Karpas-422 (cell line): ENCODE results near the gene FBRSL1. TPM values are rescaled to one million over a fixed set of nuclear protein-coding genes. Genes with fewer than 3 reads are reported as not detected.

Experiments
- DNase-seq: peaks from one replicate; pipeline ENCODE4 v3.0.0-alpha.2; 2015
- H2AFZ ChIP-seq: fragments of 200-600 bp; sonication (generic); 2 replicates; pipeline ENCODE4 v1.6.1; 2014; ENCODE audit warnings: antibody characterized with exemption, low read length, mixed read lengths
- H3K27ac ChIP-seq: fragments of 200-600 bp; sonication (generic); 2 replicates; pipeline ENCODE4 v1.5.1; 2014; ENCODE audit warnings: mild to moderate bottlenecking, low read length, moderate library complexity
- H3K27me3 ChIP-seq: fragments of 200-600 bp; sonication (generic); 2 replicates; pipeline ENCODE4 v1.6.1; 2014; ENCODE audit warnings: low read length, mixed read lengths
- H3K36me3 ChIP-seq: fragments of 200-600 bp; sonication (generic); 2 replicates; pipeline ENCODE4 v1.6.1; 2014; ENCODE audit warnings: low read length, mixed read lengths; ENCODE audit not compliant: insufficient read depth
- H3K4me1 ChIP-seq: fragments of 200-600 bp; sonication (generic); 2 replicates; pipeline ENCODE4 v1.6.1; 2014; ENCODE audit warnings: mild to moderate bottlenecking, low read length, mixed read lengths
- H3K4me2 ChIP-seq: fragments of 200-600 bp; sonication (generic); 2 replicates; pipeline ENCODE4 v1.6.1; 2014; ENCODE audit warnings: low read length, low read depth, mild to moderate bottlenecking; ENCODE audit not compliant: poor library complexity, severe bottlenecking
- H3K4me3 ChIP-seq: fragments of 200-600 bp; sonication (generic); 2 replicates; pipeline ENCODE4 v1.5.1; 2014; ENCODE audit warnings: mild to moderate bottlenecking, antibody characterized with exemption, low read length, mixed read lengths
- H3K79me2 ChIP-seq: fragments of 200-600 bp; sonication (generic); 2 replicates; pipeline ENCODE4 v1.6.1; 2014; ENCODE audit warnings: mild to moderate bottlenecking, low read length, mixed read lengths
- H3K9ac ChIP-seq: fragments of 200-600 bp; sonication (generic); 2 replicates; pipeline ENCODE4 v1.6.0; 2014; ENCODE audit warnings: low read length
- H3K9me2 ChIP-seq: fragments of 200-600 bp; sonication (generic), shearing (Covaris generic); replicated peaks from 2 replicates; pipeline ENCODE4 v1.6.0; 2014; ENCODE audit warnings: mild to moderate bottlenecking, low read length, moderate library complexity; ENCODE audit not compliant: insufficient read depth
- H3K9me3 ChIP-seq: fragments of 300-700, 200-600 bp; sonication (generic); 2 replicates; pipeline ENCODE4 v1.6.1; 2014; ENCODE audit warnings: low read length, mixed read lengths
- H4K20me1 ChIP-seq: fragments of 200-600 bp; sonication (generic); 2 replicates; pipeline ENCODE4 v1.6.1; 2014; ENCODE audit warnings: mild to moderate bottlenecking, antibody characterized with exemption, low read length, low read depth; ENCODE audit not compliant: insufficient read depth
- total RNA-seq: library from RNA; depleted of rRNA; stranded (reverse); fragments of >200 nt; shearing (Covaris generic); gene quantifications from 2 replicates; pipeline ENCODE4 v1.2.3, GENCODE V29; 2014; ENCODE audit warnings: low replicate concordance

Gene FBRSL1
- total RNA-seq, 1 experiment from 2014 or later, result 4.0 TPM

DNA sequence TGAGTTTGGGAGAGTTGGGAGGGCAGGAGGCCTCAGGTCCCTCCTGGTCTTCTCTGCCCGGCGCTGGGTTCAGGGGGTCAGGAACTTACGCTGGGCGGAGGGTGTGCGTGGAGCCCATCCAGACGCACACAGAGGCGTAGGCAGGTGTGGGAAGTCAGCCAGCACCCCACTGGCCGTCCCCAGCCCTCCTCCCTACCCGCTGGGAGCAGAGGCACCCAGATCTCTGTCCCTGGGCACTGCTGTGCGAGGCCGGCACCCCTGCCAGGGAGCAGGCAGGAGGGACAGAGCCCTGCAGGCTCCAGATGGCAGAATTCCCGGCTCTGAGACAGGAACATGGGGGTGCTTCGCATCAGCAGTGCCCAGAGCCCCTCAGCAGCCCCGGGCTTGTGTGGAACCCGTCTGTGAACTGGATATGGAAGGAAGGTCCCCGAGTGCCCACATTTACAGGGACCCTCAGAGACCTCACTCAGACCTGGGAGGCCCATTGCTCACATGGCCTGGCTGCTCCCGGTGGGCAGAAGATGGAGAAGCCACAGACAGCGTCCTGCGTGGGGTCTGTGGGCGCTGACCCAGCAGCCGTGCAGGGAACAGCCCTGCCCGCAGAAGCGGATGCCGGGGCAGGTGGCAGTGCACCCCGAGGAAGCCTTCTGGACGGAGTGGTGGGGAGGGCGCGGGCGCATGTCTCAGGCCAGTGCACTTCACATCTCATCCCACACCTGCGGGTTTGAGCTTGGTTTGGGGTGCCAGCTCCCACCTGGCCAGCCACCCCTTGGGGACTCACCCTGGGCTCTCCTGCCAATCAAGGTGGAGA, 61.1 kb downstream of the FBRSL1 start:
- no peaks in the 10 kb centered on the region for H3K79me2 ChIP-seq
- H3K4me3 ChIP-seq, result no peak overlapping the region
- no peaks in the 10 kb centered on the region for H4K20me1 ChIP-seq
- no peak for DNase-seq
- no peak overlapping the region for H3K27ac ChIP-seq
- H3K9me2 ChIP-seq, result no peaks in the 10 kb centered on the region
- no peaks in the 10 kb centered on the region for H3K36me3 ChIP-seq
- no peak overlapping the region for H2AFZ ChIP-seq
- no peaks in the 10 kb centered on the region for H3K4me1 ChIP-seq
- no peaks in the 10 kb centered on the region for H3K9me3 ChIP-seq
- H3K4me2 ChIP-seq, result no peak overlapping the region
- no peak overlapping the region for H3K9ac ChIP-seq
- H3K27me3 ChIP-seq, result no peaks in the 10 kb centered on the region

DNA sequence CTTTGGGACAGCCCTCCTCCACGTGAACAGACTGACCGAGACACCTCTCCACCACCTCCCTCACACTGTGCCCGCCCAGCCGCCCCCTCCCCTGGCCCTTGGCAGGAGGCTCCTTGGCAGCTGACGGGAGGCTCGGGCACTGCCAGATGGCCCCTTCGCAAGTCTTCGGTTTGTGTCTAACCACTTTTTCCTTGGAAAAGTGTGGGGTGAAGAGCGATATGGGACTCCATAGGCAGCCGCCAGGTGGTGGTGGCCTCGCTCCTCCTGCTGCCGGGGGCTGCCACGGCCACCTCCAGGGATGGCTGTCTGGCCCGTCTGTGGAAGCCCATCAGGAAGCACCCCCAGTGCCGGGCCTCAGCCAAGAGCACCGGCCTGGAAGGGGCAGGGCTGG, 61.7 kb downstream of the FBRSL1 start:
- Histone ChIP-seq H3K9me2 (no peaks in the 10 kb centered on the region), H2AFZ (no peak overlapping the region), H3K36me3 (no peaks in the 10 kb centered on the region), H3K27ac (no peak overlapping the region), H3K9me3 (no peaks in the 10 kb centered on the region), H3K27me3 (no peaks in the 10 kb centered on the region), H3K4me3 (no peak overlapping the region), H3K4me2 (no peak overlapping the region), H4K20me1 (no peaks in the 10 kb centered on the region), H3K4me1 (no peaks in the 10 kb centered on the region), H3K9ac (no peak overlapping the region), H3K79me2 (no peaks in the 10 kb centered on the region)
- no peak for DNase-seq

DNA sequence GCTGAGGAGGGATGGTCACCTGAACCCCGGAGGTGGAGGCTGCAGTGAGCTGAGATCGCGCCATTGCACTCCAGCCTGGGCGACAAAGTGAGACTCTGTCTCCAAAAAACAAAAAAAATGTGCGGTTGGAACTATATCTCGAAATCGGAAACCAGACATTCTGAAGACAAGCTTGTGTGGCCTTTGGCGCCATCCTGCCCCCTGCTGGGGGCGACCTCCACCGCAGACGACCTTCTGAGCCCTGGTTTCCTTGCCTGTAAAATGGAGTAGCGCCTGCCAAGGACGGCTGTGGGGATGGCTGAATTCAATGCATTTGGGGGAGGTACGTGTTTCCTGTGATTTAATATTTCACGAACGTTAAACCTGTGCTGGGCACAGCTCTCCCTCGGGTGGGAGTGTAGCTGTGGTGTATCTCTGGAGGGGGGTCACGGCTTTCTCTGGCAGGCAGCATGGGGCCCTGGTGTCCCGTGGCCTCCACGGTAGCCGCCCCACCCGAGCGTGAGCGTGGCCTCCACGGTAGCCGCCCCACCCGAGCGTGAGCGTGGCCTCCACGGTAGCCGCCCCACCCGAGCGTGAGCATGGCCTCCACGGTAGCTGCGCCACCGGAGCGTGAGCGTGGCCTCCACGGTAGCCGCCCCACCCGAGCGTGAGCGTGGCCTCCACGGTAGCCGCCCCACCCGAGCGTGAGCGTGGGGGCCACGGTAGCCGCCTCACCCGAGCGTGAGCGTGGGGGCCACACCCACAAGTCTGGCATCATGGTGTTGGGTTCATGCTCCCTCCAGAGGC, 65.1 kb downstream of the FBRSL1 start:
- peak; percentile 51 for DNase-seq
- H3K9me2 ChIP-seq, result no peaks in the 10 kb centered on the region

DNA sequence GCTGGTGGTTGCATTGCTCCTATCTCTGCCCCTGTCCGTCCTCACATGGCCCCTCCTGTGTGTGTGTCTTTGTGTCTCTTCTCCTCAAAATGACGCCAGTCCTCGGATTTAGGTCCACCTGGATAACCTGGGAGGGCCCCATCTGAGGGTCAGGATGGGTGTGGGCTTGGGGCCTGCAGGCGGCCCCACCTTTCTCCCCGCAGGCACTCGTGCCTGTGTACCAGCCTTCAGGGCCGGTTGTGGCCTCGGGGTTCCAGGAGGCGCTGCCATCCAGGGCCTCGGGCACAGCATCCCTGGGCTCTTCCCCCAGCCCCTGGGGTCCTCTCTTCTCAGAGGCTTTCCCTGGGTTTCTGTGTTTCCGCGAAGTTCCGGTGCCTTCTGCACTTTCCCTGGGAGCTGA, 65.7 kb downstream of the FBRSL1 start:
- Histone ChIP-seq H4K20me1 (no peaks in the 10 kb centered on the region), H3K9me2 (no peaks in the 10 kb centered on the region), H3K4me3 (no peak overlapping the region), H3K27me3 (no peaks in the 10 kb centered on the region), H3K9ac (no peak overlapping the region), H3K4me1 (no peaks in the 10 kb centered on the region), H2AFZ (no peak overlapping the region), H3K27ac (no peak overlapping the region), H3K9me3 (no peaks in the 10 kb centered on the region), H3K4me2 (no peak overlapping the region), H3K79me2 (no peaks in the 10 kb centered on the region), H3K36me3 (no peaks in the 10 kb centered on the region)
- no peak for DNase-seq

More for the DNA sequence above, 65.1 kb downstream of the FBRSL1 start:
- Histone ChIP-seq H3K4me2 (no peak overlapping the region), H3K4me1 (no peaks in the 10 kb centered on the region), H3K9me3 (no peaks in the 10 kb centered on the region), H3K27ac (no peak overlapping the region), H3K4me3 (no peak overlapping the region), H2AFZ (no peak overlapping the region), H3K27me3 (no peaks in the 10 kb centered on the region), H4K20me1 (no peaks in the 10 kb centered on the region), H3K79me2 (no peaks in the 10 kb centered on the region), H3K36me3 (no peaks in the 10 kb centered on the region), H3K9ac (no peak overlapping the region)

DNA sequence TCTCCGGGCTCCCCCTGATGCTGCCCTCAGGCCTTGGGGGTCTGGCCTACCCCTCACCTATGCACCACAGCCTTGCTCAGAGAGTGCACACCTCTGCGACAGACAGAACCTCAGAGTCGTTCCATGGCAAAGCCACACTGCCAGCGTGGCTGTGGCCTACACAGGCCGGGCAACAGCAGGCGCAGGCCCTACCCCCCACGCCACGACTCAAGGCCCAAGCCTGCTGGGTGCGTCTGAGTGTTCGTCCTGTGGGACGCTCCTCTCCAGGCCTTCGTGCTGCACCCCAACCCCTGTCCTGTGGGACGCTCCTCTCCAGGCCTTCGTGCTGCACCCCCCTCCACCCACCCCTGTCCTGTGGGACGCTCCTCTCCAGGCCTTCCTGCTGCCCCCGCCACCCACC, 66.3 kb downstream of the FBRSL1 start:
- Histone ChIP-seq H3K27ac (no peak overlapping the region), H3K9me2 (no peaks in the 10 kb centered on the region), H3K9me3 (no peaks in the 10 kb centered on the region), H3K79me2 (no peaks in the 10 kb centered on the region), H3K9ac (no peak overlapping the region), H3K4me2 (no peak overlapping the region), H3K4me1 (no peaks in the 10 kb centered on the region), H3K4me3 (no peak overlapping the region), H2AFZ (no peak overlapping the region), H3K36me3 (no peaks in the 10 kb centered on the region), H4K20me1 (no peaks in the 10 kb centered on the region), H3K27me3 (no peaks in the 10 kb centered on the region)
- DNase-seq, result no peak

DNA sequence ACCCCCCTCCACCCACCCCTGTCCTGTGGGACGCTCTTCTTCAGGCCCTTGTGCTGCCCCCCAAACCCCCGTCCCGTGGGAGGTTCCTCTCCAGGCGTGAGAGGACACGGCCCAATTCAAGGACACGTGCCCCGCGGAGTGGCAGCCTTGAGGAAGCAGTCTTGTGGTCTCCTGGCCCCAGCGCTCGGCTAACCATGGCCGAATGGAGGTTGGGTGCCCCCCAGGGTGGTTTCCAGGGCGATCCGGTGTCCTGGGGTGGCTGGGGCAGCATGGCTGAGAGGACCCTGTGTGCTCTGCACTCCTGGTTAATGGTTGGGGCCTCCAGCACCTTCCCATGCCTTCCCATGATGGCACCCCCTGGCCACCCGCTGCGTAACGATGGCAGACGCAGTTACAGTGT, 66.8 kb downstream of the FBRSL1 start:
- Histone ChIP-seq H3K9me2 (no peaks in the 10 kb centered on the region), H3K36me3 (no peaks in the 10 kb centered on the region), H3K9me3 (no peaks in the 10 kb centered on the region), H3K4me2 (no peak overlapping the region), H3K4me3 (no peak overlapping the region), H4K20me1 (no peaks in the 10 kb centered on the region), H3K79me2 (no peaks in the 10 kb centered on the region), H3K9ac (no peak overlapping the region), H2AFZ (no peak overlapping the region), H3K4me1 (peaks cover 5% of the 10 kb centered on the region), H3K27ac (no peak overlapping the region), H3K27me3 (no peaks in the 10 kb centered on the region)
- no peak for DNase-seq

DNA sequence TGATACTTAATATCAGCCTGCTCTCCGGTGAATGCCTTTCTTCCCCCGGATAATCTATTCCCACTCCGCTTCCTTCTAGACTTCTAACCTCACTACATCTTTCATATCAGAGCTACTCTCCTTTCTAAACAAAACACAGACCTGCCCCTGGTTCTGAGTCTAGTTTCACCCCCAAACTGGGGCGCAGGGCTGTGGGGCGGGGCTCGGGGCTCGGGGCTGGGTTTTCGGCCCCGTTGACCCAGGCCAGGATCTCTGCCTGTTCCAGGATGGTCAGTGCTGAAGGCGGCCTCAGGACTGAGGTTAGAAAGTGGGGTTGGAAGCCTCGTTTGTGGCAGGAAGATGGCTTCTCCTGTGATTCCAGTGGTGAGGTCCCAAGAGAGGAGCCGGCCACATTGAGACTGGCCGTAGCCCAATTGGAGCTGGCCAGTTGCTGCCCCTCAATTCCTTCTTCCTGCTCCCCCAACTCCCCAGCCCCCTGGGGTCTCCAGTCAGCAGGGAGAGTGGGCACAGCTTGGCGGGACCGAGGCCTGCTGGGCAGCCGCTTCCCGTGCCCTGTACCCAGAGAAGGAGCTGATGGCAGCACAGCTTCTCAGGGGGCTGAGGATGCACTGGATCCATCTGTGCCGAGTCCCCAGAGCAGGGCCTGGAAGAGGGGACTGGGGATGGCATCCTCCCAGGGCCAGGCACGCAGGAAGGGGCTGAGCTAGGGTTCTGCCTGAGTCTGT, 67.5 kb downstream of the FBRSL1 start:
- no peak overlapping the region for H2AFZ ChIP-seq
- H3K4me2 ChIP-seq, result no peak overlapping the region
- H3K27ac ChIP-seq, result no peak overlapping the region
- no peaks in the 10 kb centered on the region for H3K36me3 ChIP-seq
- no peaks in the 10 kb centered on the region for H4K20me1 ChIP-seq
- no peak for DNase-seq
- peaks cover 5% of the 10 kb centered on the region for H3K4me1 ChIP-seq
- H3K27me3 ChIP-seq, result no peaks in the 10 kb centered on the region
- no peaks in the 10 kb centered on the region for H3K9me2 ChIP-seq
- H3K9me3 ChIP-seq, result no peaks in the 10 kb centered on the region
- H3K4me3 ChIP-seq, result no peak overlapping the region
- no peaks in the 10 kb centered on the region for H3K79me2 ChIP-seq
- no peak overlapping the region for H3K9ac ChIP-seq
